Subcutaneous abdominal adipose tissue (tissue), 5 donors: Measurements from ENCODE around the gene CPA2.

ENCODE experiments used
- H3K27ac ChIP-seq: one replicate; pipeline ENCODE4 v1.7.0; 2013; ENCODE audit warnings: low read depth, mild to moderate bottlenecking, inconsistent platforms, low read length, moderate library complexity
- H3K27me3 ChIP-seq, 5 donors: one replicate each; pipeline ENCODE4 v1.7.0; 2013; ENCODE audit warnings: low read length in 5 of 5, inconsistent platforms in 1 of 5; ENCODE audit not compliant: control insufficient read depth in 5 of 5, insufficient read depth in 4 of 5
- H3K36me3 ChIP-seq, 5 donors: one replicate each; pipeline ENCODE4 v1.7.0; 2013; ENCODE audit warnings: low read length in 5 of 5; ENCODE audit not compliant: control insufficient read depth in 5 of 5, insufficient read depth in 5 of 5
- H3K4me1 ChIP-seq, 5 donors: one replicate each; pipeline ENCODE4 v1.7.0; 2013; ENCODE audit warnings: low read length in 5 of 5, mild to moderate bottlenecking in 3 of 5, moderate library complexity in 1 of 5; ENCODE audit not compliant: control insufficient read depth in 5 of 5, insufficient read depth in 5 of 5
- H3K4me3 ChIP-seq, 5 donors: one replicate each; pipeline ENCODE4 v1.7.0; 2013; ENCODE audit warnings: low read length in 5 of 5, low read depth in 1 of 5
- H3K9ac ChIP-seq, 5 donors: one replicate each; pipeline ENCODE4 v1.7.0; 2013; ENCODE audit warnings: low read length in 5 of 5, mild to moderate bottlenecking in 4 of 5, moderate library complexity in 3 of 5
- H3K9me3 ChIP-seq, 5 donors: one replicate each; pipeline ENCODE4 v1.7.0; 2013; ENCODE audit warnings: low read length in 5 of 5; ENCODE audit not compliant: control insufficient read depth in 5 of 5
- donor health status: healthy.
- donor health status: healthy.
- donor health status: healthy.
- donor health status: healthy.
- donor health status: healthy.

The CPA2 gene

DNA sequence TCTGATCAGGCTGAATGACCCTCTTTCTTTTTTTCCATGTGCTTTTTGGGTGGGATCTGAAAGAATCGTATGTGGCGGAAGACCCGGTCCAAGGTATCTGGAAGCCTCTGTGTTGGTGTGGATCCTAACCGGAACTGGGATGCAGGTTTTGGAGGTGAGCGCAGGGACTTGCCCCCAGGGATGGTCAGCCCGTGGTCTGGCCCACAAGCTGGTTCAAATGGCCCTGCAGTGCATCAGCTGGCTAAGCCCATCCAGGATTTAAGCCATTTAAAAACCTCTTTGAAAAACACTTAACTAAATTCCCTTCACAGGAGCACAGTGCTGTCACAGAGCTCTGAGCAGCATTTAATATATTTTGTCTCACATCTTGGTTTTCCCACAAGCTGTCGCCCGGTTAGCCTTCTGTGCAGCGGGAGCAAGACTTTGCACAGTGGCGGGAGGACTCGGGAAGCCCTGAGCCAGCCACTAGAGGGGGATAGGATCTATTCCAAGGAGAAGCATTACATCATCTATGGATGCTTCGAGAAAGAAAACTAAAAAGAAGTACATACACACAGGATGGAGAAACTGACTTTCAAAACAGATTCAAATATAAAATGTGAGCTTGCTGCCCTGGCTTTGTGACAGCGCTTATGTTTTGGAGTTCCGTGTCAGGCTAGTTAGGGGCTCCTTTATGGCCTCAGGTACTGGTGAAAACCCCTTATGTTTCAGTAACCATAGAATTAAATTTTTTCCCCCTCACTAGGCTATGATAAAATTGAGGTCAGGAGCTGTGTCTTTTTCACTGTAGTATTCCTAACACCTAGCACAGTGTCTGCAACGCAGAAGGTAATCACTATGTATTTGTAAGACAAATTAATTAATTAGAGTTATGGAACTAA lies 11.3 kb downstream of the CPA2 start:
- H3K4me3 ChIP-seq, result no peak overlapping the region
- peak overlapping the region in 2 of 5 donors; percentile 17 to 57 for H3K9ac ChIP-seq
- H3K4me1 ChIP-seq, result peaks cover 13 to 77% (median 59%) of the 10 kb centered on the region in 5 donors
- H3K9me3 ChIP-seq, result no peaks in the 10 kb centered on the region
- peak overlapping the region; percentile 97 for H3K27ac ChIP-seq
- H3K27me3 ChIP-seq, result peaks cover 0 to 2% (median 0%) of the 10 kb centered on the region in 5 donors
- no peaks in the 10 kb centered on the region for H3K36me3 ChIP-seq

GRCh38 chr7:130278860-130279259 lies 12.2 kb downstream of the CPA2 start:
- Histone ChIP-seq H3K4me3 (no peak overlapping the region), H3K4me1 (peaks cover 9 to 70% (median 55%) of the 10 kb centered on the region in 5 donors), H3K9me3 (no peaks in the 10 kb centered on the region), H3K27ac (peak overlapping the region; percentile 97), H3K27me3 (peaks cover 0 to 2% (median 0%) of the 10 kb centered on the region in 5 donors), H3K9ac (peak overlapping the region in 1 of 5 donors; percentile 57), H3K36me3 (no peaks in the 10 kb centered on the region)

DNA sequence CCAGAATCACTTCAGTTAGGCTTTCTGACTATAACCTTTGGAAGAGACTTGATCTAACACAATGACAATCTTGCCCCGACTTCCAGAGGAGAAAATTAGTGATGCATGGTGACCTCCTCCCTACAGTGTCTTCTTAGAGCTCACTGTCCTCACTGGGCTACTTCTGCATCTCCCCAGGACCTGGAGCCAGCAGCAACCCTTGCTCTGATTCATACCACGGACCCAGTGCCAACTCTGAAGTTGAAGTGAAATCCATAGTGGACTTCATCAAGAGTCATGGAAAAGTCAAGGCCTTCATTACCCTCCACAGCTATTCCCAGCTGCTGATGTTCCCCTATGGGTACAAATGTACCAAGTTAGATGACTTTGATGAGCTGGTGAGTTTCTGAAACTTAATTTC lies 12.6 kb downstream of the CPA2 start:
- Histone ChIP-seq H3K4me3 (no peak overlapping the region), H3K4me1 (peaks cover 8 to 66% (median 51%) of the 10 kb centered on the region in 5 donors), H3K27me3 (peaks cover 0 to 2% (median 0%) of the 10 kb centered on the region in 5 donors), H3K27ac (peak overlapping the region; percentile 97), H3K36me3 (no peaks in the 10 kb centered on the region), H3K9me3 (no peaks in the 10 kb centered on the region), H3K9ac (peak overlapping the region in 2 of 5 donors; percentile 28 to 57)

- no peak overlapping the region for H3K4me3 ChIP-seq
- H3K36me3 ChIP-seq, result no peaks in the 10 kb centered on the region
- peaks cover 8 to 60% (median 46%) of the 10 kb centered on the region in 5 donors for H3K4me1 ChIP-seq
- peak overlapping the region in 1 of 5 donors; percentile 28 for H3K9ac ChIP-seq
- H3K9me3 ChIP-seq, result no peaks in the 10 kb centered on the region
- H3K27me3 ChIP-seq, result peaks cover 0 to 2% (median 0%) of the 10 kb centered on the region in 5 donors
- H3K27ac ChIP-seq, result peak overlapping the region; percentile 97
These were observed 13.2 kb downstream of the CPA2 start for GRCh38 chr7:130279906-130280305.

DNA sequence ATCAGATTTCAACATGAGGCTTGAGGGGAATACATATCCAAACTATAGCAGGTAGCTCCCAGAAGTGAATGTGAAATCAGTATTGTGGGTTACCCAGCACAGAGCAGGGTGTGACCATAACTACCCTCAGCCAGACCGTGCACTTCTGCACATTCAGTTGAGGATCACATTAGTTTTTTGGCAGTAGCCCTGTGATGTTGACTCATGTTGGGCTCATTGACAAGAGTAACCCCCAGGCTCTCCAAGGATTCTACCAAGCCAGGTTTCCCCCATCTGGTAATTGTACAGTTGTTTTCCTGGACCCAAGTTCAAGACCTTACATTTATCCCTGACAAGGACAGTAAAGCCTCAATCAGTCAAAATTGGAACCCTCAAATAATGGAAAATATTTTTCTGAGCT lies 14.6 kb downstream of the CPA2 start:
- Histone ChIP-seq H3K27me3 (no peaks in the 10 kb centered on the region), H3K36me3 (no peaks in the 10 kb centered on the region), H3K27ac (peak overlapping the region; percentile 97), H3K9ac (no peak overlapping the region), H3K4me3 (peak overlapping the region in 1 of 5 donors; percentile 27), H3K9me3 (no peaks in the 10 kb centered on the region), H3K4me1 (peaks cover 6 to 48% (median 36%) of the 10 kb centered on the region in 5 donors)

GRCh38 chr7:130286881-130287280 lies 20.2 kb downstream of the CPA2 start:
- Histone ChIP-seq H3K9me3 (no peaks in the 10 kb centered on the region), H3K9ac (no peak overlapping the region), H3K27me3 (no peaks in the 10 kb centered on the region), H3K4me3 (no peak overlapping the region), H3K27ac (no peak overlapping the region), H3K36me3 (no peaks in the 10 kb centered on the region), H3K4me1 (peaks cover 0 to under 1% (median 0%) of the 10 kb centered on the region in 5 donors)

GRCh38 chr7:130288168-130288567 lies 21.5 kb downstream of the CPA2 start:
- Histone ChIP-seq H3K27me3 (no peaks in the 10 kb centered on the region), H3K27ac (no peak overlapping the region), H3K4me1 (peaks cover 0 to 9% (median 4%) of the 10 kb centered on the region in 5 donors), H3K36me3 (no peaks in the 10 kb centered on the region), H3K4me3 (no peak overlapping the region), H3K9me3 (no peaks in the 10 kb centered on the region), H3K9ac (no peak overlapping the region)

DNA sequence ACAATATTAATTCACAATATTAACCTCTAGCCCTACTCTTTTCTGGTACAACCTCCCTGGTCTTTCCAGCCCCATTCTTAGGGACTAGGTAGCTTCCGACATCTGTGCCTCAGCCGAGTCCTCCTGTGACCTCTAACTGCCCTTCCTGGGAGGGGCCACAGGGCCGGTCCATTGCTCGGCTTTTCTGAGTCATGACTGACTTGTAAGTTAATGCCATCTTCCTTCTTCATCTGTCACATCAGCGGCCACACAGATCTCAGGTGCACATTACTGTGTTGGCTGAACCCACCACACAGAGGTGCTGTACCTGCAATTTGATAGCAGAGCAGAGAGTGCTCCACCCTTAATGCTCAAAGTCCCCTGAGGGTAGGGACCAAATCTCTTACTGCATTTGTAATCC lies 22.2 kb downstream of the CPA2 start:
- H3K27ac ChIP-seq, result no peak overlapping the region
- H3K36me3 ChIP-seq, result no peaks in the 10 kb centered on the region
- H3K9ac ChIP-seq, result no peak overlapping the region
- no peak overlapping the region for H3K4me3 ChIP-seq
- H3K9me3 ChIP-seq, result no peaks in the 10 kb centered on the region
- no peaks in the 10 kb centered on the region for H3K27me3 ChIP-seq
- H3K4me1 ChIP-seq, result peaks cover 0 to 15% (median 8%) of the 10 kb centered on the region in 5 donors

GRCh38 chr7:130289478-130289877 lies 22.8 kb downstream of the CPA2 start:
- Histone ChIP-seq H3K4me3 (no peak overlapping the region), H3K36me3 (no peaks in the 10 kb centered on the region), H3K4me1 (peaks cover 0 to 15% (median 8%) of the 10 kb centered on the region in 5 donors), H3K27ac (no peak overlapping the region), H3K9ac (no peak overlapping the region), H3K9me3 (no peaks in the 10 kb centered on the region), H3K27me3 (no peaks in the 10 kb centered on the region)

DNA sequence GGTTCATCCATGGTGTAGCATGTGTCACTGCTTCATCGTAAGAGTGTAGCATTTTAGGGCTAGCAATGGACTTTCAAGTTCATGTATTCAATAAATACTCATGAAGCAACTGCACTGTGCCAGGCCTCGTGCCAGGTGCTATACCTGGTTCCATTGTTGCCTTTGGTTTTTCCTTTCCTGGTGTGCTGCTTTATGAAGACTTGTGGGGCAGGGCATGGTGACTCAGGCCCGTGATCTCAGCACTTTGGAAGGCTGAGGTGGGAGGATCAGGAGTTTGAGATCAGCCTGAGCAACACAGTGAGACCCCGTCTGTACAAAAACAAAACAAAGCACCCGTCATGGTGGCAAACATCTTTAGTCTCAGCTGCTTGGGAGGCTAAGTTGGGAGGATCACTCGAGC lies 24.1 kb downstream of the CPA2 start:
- no peaks in the 10 kb centered on the region for H3K9me3 ChIP-seq
- no peaks in the 10 kb centered on the region for H3K27me3 ChIP-seq
- H3K4me1 ChIP-seq, result peaks cover 0 to 15% (median 8%) of the 10 kb centered on the region in 5 donors
- H3K9ac ChIP-seq, result no peak overlapping the region
- no peak overlapping the region for H3K27ac ChIP-seq
- no peaks in the 10 kb centered on the region for H3K36me3 ChIP-seq
- H3K4me3 ChIP-seq, result no peak overlapping the region
